Glomerular visceral epithelial cell (primary cell): ENCODE measurements around the gene BTAF1.
"Not testable (repeated sequence)": the region's sequence is repeated elsewhere in the genome, so short reads cannot be mapped to it uniquely, and the experiment has no call there.

ENCODE experiments used
- DNase-seq: peaks from one replicate; pipeline ENCODE4 v3.0.0-alpha.2; 2016; ENCODE audit errors: extremely low spot score

Gene BTAF1

DNA sequence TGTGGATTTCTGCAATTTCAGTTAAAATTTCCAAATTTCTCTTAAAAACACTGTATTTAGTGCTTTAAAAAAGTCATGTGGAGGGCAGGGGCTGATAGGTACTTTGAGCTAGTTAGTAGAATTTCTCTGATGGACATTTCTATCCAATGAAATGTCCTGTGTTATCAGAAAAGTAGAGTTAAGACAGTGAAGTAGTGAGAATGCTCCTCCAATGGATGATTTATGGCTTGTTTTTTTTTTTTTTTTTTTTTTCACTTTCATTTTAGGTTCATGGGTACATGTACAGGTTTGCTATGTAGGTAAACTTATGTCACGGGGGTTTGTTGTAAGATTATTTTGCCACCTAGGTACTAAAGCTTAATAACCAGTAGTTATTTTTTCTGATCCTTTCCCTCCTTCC, 55.0 kb downstream of the BTAF1 start:
- no peak for DNase-seq

GRCh38 chr10:91980319-91980718, 56.7 kb downstream of the BTAF1 start:
- no peak for DNase-seq

DNA sequence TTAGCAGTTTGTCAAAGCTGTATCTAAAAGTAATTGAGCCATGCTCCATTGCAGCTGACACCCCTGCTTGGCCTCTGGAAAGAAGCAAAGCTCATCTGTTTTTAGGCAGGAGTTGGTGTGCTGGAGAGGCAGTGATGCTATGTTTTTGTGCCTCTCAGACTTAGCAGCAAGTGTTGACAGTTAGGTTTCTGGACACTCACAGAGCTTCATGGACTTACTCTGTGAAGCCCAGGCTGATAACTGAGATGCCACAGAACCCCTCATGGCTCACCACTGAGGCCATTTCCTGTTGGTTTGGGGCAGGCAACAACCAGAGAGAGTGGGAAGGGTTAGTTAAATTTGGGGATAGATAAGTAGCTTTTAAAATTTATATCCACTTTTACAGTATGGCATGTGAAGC, 59.8 kb downstream of the BTAF1 start:
- DNase-seq, result no peak

DNA sequence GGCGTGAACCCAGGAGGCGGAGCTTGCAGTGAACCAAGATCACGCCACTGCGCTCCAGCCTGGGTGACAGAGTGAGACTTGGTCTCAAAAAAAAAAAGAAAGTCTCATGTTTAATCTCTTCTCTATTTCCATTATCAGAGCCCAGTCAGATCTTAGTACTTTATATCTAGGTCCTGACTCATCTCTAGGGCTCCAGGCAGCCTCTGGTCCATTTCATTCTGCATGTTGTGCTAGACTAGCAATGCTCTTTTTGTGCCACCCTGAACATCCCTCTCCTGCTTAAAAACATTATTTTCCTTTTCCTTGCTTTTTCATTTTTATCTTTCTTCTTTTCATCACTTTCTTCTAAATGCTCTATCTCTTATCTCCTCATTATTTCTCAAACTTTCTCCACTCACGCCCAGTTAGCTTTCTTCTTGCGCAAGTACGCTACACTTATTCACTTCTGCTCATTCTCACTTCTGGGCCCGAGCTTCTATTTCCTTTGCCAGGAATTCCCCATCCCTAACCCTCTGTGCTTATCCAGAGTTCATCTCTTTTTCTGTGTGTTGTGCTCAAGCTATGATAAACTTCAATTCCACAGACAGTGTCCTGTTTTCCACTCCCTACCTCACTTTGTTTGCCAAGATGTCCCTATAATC, 63.9 kb downstream of the BTAF1 start:
- DNase-seq, result no peak

GRCh38 chr10:91992031-91992430, 68.5 kb downstream of the BTAF1 start:
- DNase-seq, result no peak

DNA sequence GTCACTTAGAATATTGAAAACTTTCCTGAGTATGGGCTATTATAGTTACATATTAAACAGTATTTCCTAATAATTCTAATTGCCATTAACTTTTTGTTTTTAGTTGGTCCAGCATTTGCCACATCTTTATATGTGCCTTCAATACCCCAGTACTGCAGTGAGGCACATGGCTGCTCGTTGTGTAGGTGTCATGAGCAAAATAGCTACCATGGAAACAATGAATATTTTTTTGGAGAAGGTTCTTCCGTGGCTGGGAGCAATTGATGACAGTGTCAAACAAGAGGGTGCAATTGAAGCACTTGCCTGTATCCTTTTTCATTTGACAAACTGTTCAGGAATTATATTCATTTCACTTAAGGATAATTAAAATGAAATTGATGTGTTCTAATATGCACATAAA, 72.7 kb downstream of the BTAF1 start:
- no peak for DNase-seq

DNA sequence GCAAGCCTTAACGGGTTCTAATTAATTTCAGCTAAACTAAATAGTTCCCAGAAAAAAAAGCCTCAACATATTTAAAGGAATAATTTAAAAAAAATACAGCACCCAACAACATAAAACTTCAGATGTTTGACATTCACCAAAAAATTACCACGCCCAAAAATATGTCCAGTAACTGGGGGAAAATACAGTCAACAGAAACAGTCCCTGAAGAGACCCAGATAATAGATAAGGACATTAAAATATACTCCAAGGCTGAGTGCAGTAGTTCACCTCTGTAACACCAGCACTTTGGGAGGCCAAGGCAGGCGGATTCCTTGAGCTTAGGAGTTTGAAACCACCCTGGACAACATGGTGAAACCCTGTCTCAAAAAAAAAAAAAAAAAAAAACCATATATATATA, 78.0 kb downstream of the BTAF1 start:
- no peak for DNase-seq

DNA sequence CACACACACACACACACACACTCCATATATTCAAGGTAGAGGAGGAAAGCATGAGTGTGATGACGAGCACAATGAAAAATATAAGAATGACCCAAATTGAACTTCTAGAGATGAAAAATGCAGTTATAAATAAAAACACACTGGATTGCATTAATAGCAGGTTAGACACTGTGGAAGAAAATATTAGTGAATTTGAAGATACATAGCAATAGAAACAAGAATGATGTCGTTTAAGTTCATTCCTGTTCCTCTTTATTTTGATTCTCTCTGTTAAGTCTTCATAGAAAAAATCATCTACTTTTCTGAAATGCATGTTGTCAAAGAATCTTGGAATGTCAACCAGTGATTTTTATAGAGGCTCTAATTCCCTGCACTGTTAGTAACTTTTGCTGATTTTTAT, 78.4 kb downstream of the BTAF1 start:
- DNase-seq, result no peak

GRCh38 chr10:92003258-92003657, 79.7 kb downstream of the BTAF1 start:
- DNase-seq, result no peak

DNA sequence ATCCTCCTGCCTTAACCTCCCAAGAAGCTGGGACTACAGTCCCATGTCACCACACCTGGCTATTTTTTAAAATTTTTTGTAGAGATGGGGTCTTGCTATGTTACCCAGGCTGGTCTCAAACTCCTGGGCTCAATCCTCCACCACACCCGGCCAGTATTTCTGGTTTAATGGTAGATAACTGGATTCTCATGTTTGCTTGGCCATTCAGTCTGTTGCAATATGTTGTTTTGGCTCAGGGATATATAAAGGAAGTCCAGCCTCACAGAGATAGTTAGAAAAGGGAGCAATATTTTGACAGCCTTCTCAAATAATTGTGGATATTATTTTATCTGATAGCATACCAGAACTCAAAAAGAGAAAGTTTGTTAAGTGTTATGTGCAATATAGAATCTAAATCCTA, 82.4 kb downstream of the BTAF1 start:
- no peak for DNase-seq

DNA sequence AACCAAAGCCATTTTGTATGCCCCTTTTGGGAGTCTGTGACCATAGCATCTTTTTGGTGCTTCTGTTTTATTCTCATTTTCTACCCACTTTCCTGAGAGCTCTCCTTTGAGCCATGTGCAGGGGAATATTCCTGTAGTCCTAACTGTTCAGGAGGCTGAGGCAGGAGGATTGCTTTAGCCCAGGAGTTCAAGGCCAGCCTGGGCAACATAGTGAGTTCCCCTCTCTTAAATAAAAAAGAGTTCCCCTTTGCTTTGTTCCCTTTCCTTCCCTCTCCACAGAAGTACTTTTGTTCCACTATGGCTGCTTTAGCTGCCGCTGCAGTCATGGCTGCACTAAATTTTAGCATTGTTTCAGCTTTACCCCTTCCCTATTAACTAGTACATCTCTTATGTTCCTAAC, 85.9 kb downstream of the BTAF1 start:
- no peak for DNase-seq

- no peak for DNase-seq
These were observed 86.6 kb downstream of the BTAF1 start for GRCh38 chr10:92010047-92010735.

- DNase-seq, result peak; percentile 55
These were observed 88.1 kb downstream of the BTAF1 start for GRCh38 chr10:92011560-92012214.

DNA sequence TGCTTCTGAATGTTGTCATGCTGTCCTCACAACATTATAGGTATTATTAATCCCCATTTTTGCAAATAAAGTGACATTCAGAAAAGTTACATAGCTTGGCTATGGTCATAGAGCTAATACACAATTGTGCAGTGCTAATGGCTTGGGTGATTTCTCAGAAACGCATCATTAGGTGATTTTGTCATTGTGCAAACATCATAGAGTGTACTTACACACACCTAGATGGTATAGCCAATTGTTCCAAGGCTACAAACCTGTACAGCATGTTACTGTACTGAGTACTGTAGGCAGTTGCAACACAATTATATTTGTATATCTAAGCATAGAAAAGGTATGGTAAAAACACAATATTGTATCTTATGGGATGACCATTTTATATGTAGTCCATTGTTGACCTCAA, 91.0 kb downstream of the BTAF1 start:
- DNase-seq, result no peak

- peak; percentile 8 for DNase-seq
These were observed 101.1 kb downstream of the BTAF1 start for GRCh38 chr10:92024700-92025099.

- not testable (repeated sequence) for DNase-seq
These were observed 101.8 kb downstream of the BTAF1 start for GRCh38 chr10:92025340-92025739.

GRCh38 chr10:92027141-92027540, 103.6 kb downstream of the BTAF1 start:
- no peak for DNase-seq

DNA sequence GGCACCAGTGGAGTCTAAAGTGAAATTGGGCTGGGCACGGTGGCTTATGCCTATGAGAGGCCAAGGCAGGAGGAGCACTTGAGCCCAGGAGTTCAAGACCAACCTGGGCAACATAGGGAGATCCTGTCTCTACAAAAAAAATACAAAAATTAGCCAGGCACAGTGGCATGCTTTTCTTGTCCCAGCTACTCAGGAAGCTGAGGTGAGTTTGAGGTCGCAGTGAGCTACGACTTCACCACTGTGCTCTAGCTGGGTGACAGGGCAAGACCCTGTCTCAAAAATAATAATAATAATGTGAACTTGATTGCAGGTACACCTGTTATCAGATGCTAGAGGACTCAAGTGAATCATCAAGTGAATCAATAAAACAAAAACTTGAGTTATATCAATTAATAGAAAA, 108.0 kb downstream of the BTAF1 start:
- no peak for DNase-seq

- not testable (repeated sequence) for DNase-seq
These were observed 109.5 kb downstream of the BTAF1 start for GRCh38 chr10:92033070-92033469.

GRCh38 chr10:92038949-92039348, 115.4 kb downstream of the BTAF1 start:
- DNase-seq, result no peak

DNA sequence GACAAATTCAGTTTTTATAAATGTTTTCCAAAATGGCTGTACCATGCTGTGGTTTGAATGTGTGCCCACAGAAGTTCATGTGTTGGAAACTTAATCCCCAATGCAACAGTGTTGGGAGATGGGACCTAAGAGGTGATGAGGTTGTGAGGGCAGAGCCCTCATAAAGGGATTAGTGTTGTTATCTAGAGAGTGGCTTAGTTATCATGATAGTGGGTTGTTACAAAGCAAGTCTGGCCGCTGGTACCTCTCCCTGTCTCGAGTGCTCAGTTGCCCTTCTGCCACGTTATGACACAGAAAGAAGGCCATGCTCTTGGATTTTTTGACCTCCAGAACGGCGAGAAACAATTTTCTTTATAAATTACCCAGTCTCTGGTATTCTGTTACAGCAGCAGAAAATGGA, 119.0 kb downstream of the BTAF1 start:
- no peak for DNase-seq

GRCh38 chr10:92045641-92046106, 122.1 kb downstream of the BTAF1 start:
- DNase-seq, result no peak

DNA sequence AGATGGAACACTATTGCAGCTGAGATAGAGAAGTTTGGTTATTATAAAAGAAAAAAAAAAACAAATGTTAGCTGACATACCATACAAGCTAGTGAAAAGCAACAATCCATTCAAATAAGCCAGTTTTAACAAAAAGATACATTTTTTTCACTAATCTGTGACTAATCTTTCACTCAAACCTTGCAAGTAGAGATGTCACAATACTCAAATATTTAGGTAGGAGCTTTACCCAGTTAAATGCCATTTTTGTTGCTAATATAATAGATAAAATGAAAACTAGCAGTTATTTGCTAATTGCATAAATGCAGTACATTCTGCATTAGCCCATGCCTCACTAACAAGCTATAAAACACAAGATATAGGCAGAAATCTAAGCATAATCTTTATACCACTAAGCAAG, 123.6 kb downstream of the BTAF1 start:
- DNase-seq, result no peak
